NB4 (cell line): Measurements from ENCODE around the gene CAMK2D.

Source experiments
- MYC ChIP-seq: IDR thresholded peaks from 2 replicates; pipeline ENCODE4 v1.6.1; 2011; ENCODE audit warnings: low read depth, low read length
- POLR2A ChIP-seq: IDR thresholded peaks from 2 replicates; pipeline ENCODE4 v1.6.1; 2011; ENCODE audit warnings: mild to moderate bottlenecking; ENCODE audit not compliant: insufficient read length; ENCODE audit errors: extremely low read depth
- TF ChIP-seq, protein P1 (sequence below): IDR thresholded peaks from 2 replicates; pipeline ENCODE4 v1.6.1; 2011; ENCODE audit warnings: low read depth, low read length
- TF ChIP-seq, protein P2 (sequence below): IDR thresholded peaks from one replicate; pipeline ENCODE4 v1.5.1; 2012; ENCODE audit warnings: low read depth, low read length

DNA sequence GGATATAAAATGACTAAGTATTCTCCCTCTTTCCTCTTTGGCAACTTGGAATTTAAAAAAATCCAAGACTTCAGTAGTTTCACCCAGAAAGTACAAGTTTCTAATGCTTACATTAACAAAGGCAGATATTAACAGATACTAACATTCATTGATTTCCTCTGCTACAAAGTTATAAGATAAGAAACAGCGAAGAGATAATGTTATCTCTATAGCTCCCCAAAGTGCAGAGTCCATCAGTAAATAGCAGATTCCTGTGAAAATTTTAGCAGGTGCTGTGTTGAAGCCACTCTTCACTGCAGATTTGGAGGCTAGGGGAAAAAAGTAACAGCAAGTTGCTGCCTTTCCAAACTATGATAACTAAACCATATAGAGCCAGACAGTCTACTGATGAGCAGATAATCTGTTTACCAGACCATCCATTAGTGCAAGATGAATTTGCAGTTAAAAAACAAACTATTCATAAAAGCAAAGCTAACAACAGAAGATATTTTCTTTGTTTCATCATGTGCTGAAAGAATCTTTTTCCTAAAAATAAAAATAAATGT, 3.3 kb upstream of the CAMK2D start:
- TF ChIP-seq, protein P1, sequence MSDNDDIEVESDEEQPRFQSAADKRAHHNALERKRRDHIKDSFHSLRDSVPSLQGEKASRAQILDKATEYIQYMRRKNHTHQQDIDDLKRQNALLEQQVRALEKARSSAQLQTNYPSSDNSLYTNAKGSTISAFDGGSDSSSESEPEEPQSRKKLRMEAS, result no peak
- TF ChIP-seq, protein P2, sequence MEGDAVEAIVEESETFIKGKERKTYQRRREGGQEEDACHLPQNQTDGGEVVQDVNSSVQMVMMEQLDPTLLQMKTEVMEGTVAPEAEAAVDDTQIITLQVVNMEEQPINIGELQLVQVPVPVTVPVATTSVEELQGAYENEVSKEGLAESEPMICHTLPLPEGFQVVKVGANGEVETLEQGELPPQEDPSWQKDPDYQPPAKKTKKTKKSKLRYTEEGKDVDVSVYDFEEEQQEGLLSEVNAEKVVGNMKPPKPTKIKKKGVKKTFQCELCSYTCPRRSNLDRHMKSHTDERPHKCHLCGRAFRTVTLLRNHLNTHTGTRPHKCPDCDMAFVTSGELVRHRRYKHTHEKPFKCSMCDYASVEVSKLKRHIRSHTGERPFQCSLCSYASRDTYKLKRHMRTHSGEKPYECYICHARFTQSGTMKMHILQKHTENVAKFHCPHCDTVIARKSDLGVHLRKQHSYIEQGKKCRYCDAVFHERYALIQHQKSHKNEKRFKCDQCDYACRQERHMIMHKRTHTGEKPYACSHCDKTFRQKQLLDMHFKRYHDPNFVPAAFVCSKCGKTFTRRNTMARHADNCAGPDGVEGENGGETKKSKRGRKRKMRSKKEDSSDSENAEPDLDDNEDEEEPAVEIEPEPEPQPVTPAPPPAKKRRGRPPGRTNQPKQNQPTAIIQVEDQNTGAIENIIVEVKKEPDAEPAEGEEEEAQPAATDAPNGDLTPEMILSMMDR, result no peak
- TF ChIP-seq MYC (no peak), POLR2A (no peak)
